ENCODE results near the gene RCAN1. TPM values are rescaled to one million over a fixed set of nuclear protein-coding genes. Genes with fewer than 3 reads are reported as not detected.

Gene RCAN1
- total and polyA plus RNA-seq, 7 donors, result 24.9 to 94.9 (median 38.4) TPM

GRCh38 chr21:34576041-34576511 lies 38.8 kb downstream of the RCAN1 start:
- DNase-seq (no peak), ATAC-seq (no peak)
- Histone ChIP-seq H3K27ac (no peak overlapping the region), H3K27me3 (ENCODE audit: insufficient read depth in 3 of 3, low read length in 2 of 3) (no peaks in the 10 kb centered on the region), H3K4me3 (no peak overlapping the region), H3K36me3 (ENCODE audit: insufficient read depth in 1 of 2, low read depth in 1 of 2) (no peaks in the 10 kb centered on the region), H3K4me1 (peaks cover 23% of the 10 kb centered on the region), H3K9me3 (no peaks in the 10 kb centered on the region)
- no peak for TF ChIP-seq CTCF (IDR thresholded peaks at IDR 0.05)
- WGBS, 3 donors, result 21 to 37% (median 24%) methylated on average over 5 of the region's 5 CpGs
- intact Hi-C loops (cut with DNase I), result no loop called here

- intact Hi-C loops (cut with DNase I), result no loop called here
- no peak overlapping the region for H3K27ac ChIP-seq
- no peaks in the 10 kb centered on the region for H3K36me3 ChIP-seq (ENCODE audit: insufficient read depth in 1 of 2, low read depth in 1 of 2)
- H3K4me1 ChIP-seq, result peaks cover 13% of the 10 kb centered on the region
- H3K27me3 ChIP-seq (ENCODE audit: insufficient read depth in 3 of 3, low read length in 2 of 3), result no peaks in the 10 kb centered on the region
- 55 to 71% (median 56%) methylated on average over 24 of the region's 24 CpGs for WGBS, 3 donors
- ATAC-seq (peak; percentile 54 to 79 (median 66)), DNase-seq (no peak)
- no peaks in the 10 kb centered on the region for H3K9me3 ChIP-seq
- TF ChIP-seq CTCF (IDR thresholded peaks at IDR 0.05), result no peak
- H3K4me3 ChIP-seq, result no peak overlapping the region
Measured at GRCh38 chr21:34574601-34575529, 40.0 kb downstream of the RCAN1 start.

- Histone ChIP-seq H3K9me3 (no peaks in the 10 kb centered on the region), H3K36me3 (ENCODE audit: insufficient read depth in 1 of 2, low read depth in 1 of 2) (no peaks in the 10 kb centered on the region), H3K4me3 (no peak overlapping the region), H3K4me1 (peaks cover 9% of the 10 kb centered on the region), H3K27ac (no peak overlapping the region), H3K27me3 (ENCODE audit: insufficient read depth in 3 of 3, low read length in 2 of 3) (no peaks in the 10 kb centered on the region)
- intact Hi-C loops (cut with DNase I), result no loop called here
- DNase-seq, result no peak
- TF ChIP-seq CTCF (IDR thresholded peaks at IDR 0.05), result no peak
- no peak for ATAC-seq
- 81 to 88% (median 83%) methylated on average over 7 of the region's 7 CpGs for WGBS, 3 donors
Measured at GRCh38 chr21:34571994-34572393, 42.9 kb downstream of the RCAN1 start.

- Histone ChIP-seq H3K36me3 (ENCODE audit: insufficient read depth in 1 of 2, low read depth in 1 of 2) (no peaks in the 10 kb centered on the region), H3K27me3 (ENCODE audit: insufficient read depth in 3 of 3, low read length in 2 of 3) (no peaks in the 10 kb centered on the region), H3K4me1 (no peaks in the 10 kb centered on the region), H3K4me3 (no peak overlapping the region), H3K27ac (no peak overlapping the region), H3K9me3 (no peaks in the 10 kb centered on the region)
- DNase-seq (no peak), ATAC-seq (no peak)
- intact Hi-C loops (cut with DNase I), result no loop called here
- no peak for TF ChIP-seq CTCF (IDR thresholded peaks at IDR 0.05)
- WGBS, 3 donors, result 81 to 84% (median 82%) methylated on average over 3 of the region's 3 CpGs
Measured at GRCh38 chr21:34570313-34570712, 44.6 kb downstream of the RCAN1 start.
